ENCODE data around the gene ZNF607. TPM values are rescaled to one million over a fixed set of nuclear protein-coding genes. Genes with fewer than 3 reads are reported as not detected.
A peak's percentile ranks its signal among the peaks of the same experiment; 100 is the strongest.

ZNF607 gene
- total RNA-seq, 1 donor from 2014 or later, result 11.5 TPM

- intact Hi-C loops (cut with DNase I), result no loop called here
- ATAC-seq, result peak; percentile 98
Measured at GRCh38 chr19:37655301-37655688, 64.3 kb downstream of the ZNF607 start, which contains the start of gene ZFP30. Gene ZFP30, minus strand, starts transcription at chr19:37655465. Its CDS starts 7,643 bp downstream, at chr19:37647822.

GRCh38 chr19:37654629-37655300 is 64.8 kb downstream of the ZNF607 start:
- DNase-seq (ENCODE audit: low spot score) (peak; percentile 58), ATAC-seq (peak; percentile 64)
- intact Hi-C loops (cut with DNase I), result no loop called here

More at GRCh38 chr19:37655301-37655688, 64.3 kb downstream of the ZNF607 start, which contains the start of gene ZFP30:
- DNase-seq (ENCODE audit: low spot score), result peak; percentile 86

- intact Hi-C loops (cut with DNase I), result no loop called here
- ATAC-seq (no peak), DNase-seq (ENCODE audit: low spot score) (no peak)
Measured at GRCh38 chr19:37654118-37654517, 65.4 kb downstream of the ZNF607 start.

Other genes starting within 250 kb of the ZNF607 start
- 10.6 TPM for gene ZNF793, start 212.8 kb downstream of the ZNF607 start, total RNA-seq
- gene ZNF571, start 125.0 kb downstream of the ZNF607 start, total RNA-seq, result 10.7 TPM
- 8.3 TPM for gene ZNF540, start 124.9 kb downstream of the ZNF607 start, total RNA-seq
- 14.9 TPM for gene ZFP30, start 64.3 kb downstream of the ZNF607 start, total RNA-seq
- gene ZNF573, start 59.8 kb upstream of the ZNF607 start, total RNA-seq, result 22.6 TPM
- gene WDR87, start 186.8 kb upstream of the ZNF607 start, total RNA-seq, result not detected
- 26.1 TPM for gene SIPA1L3, start 187.4 kb upstream of the ZNF607 start, total RNA-seq